ENCODE results near the gene P3H2.
"Not testable (repeated sequence)": the region's sequence is repeated elsewhere in the genome, so short reads cannot be mapped to it uniquely, and the experiment has no call there.

Gene P3H2, protein sequence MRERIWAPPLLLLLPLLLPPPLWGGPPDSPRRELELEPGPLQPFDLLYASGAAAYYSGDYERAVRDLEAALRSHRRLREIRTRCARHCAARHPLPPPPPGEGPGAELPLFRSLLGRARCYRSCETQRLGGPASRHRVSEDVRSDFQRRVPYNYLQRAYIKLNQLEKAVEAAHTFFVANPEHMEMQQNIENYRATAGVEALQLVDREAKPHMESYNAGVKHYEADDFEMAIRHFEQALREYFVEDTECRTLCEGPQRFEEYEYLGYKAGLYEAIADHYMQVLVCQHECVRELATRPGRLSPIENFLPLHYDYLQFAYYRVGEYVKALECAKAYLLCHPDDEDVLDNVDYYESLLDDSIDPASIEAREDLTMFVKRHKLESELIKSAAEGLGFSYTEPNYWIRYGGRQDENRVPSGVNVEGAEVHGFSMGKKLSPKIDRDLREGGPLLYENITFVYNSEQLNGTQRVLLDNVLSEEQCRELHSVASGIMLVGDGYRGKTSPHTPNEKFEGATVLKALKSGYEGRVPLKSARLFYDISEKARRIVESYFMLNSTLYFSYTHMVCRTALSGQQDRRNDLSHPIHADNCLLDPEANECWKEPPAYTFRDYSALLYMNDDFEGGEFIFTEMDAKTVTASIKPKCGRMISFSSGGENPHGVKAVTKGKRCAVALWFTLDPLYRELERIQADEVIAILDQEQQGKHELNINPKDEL

DNA sequence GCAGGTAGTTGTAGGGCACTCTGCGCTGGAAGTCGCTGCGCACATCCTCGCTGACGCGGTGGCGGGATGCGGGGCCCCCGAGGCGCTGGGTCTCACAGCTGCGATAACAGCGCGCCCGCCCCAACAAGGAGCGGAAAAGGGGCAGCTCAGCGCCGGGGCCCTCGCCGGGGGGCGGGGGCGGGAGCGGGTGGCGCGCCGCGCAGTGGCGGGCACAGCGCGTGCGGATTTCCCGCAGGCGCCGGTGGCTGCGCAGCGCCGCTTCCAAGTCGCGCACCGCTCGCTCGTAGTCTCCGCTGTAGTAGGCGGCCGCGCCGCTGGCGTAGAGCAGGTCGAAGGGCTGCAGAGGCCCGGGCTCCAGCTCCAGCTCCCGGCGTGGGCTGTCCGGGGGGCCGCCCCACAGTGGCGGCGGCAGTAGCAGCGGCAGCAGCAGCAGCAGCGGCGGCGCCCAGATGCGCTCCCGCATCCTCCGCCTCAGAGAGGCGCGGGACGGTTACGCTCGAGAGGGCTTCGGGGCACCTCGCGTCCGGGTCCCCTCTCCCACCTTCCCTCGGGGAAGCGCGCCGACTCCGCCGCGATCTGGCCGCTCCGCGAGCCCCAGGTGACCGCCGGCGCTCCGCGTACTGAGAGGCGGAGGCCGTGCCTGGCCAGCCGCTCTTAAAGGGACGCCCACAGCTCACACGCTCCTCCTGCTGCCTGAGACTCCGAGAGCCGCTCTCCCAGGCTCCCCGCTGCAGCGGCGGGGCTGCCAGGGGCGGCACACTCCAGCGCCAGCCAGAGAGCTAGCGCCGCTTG is at the start of gene P3H2:
Gene P3H2, minus strand, starts transcription at position 629 of the 792 bp plus-strand sequence. Its CDS starts 166 bp downstream, at position 463.
- no peak for DNase-seq (ENCODE audit: low spot score)

DNA sequence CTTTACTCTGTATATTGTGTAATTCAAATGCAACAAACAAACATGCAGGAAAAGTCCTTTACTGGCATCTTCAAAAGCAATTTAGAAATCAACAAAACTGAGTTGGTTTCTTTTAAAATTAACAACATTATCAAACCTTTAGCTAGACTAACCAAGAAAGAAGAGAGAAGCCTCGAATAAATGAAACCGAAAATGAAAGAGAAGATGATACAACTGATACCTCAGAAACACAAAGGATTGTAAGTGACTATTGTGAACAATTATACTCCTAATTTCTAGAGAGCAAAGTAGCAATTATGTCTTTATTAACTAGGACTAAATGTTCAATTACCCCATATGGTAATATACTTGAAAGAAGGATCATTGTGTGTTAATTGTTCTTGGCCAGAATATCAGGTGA is 49.2 kb upstream of the P3H2 start:
- DNase-seq (ENCODE audit: low spot score): no peak

DNA sequence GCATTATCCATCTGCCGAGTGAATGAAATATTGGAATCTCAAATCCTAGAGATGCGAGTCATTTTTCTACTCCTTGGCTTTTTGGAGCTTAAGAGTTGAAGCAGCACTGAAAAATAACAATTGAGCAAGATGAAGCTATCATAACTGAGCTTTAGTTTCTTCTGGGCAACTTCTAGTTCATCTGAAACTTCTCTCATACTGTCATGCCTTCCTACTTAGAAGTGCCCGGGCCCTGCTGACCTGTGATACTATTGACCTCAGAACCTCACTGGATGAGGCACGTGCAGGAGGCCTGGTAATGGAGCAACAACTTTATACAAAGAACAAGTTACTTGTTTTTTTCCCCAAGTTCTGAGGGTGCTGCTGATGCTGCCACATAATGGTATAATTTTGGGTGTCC is 48.5 kb upstream of the P3H2 start:
- no peak for DNase-seq (ENCODE audit: low spot score)

DNA sequence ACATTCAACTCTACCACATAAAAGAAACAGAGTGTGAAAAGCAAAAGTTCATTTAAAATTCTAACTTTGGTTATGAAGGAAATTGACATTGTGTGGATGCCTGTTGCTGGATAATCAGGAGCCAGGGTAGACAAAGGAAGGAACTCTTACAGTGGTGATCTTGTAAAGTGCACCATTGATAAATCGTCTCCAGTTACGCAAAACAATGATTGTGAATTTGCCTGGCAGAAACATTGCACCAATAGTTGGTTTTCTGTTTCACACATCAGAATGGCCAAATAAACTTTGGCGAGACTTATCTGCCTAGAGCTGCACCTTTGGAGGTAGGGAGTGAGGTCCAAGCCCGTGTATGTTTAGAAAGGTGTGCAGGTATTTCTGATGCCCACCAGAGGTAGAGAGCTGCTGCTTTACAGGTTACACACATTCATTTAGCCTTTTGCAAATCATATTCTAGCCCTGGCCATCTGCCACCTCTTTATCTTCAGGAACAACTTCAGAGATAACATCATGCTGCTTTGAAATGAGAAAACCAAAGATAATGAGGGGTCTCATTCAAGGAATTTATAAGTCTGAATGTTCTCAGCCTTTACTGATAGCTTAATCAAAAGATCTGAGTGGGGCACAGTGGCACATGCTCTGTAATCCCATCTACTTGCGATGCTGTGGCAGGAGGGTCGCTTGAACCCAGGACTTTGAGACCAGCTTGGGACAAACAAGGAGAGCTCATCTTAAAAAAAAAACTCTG is 47.4 kb upstream of the P3H2 start:
- DNase-seq (ENCODE audit: low spot score): no peak

DNA sequence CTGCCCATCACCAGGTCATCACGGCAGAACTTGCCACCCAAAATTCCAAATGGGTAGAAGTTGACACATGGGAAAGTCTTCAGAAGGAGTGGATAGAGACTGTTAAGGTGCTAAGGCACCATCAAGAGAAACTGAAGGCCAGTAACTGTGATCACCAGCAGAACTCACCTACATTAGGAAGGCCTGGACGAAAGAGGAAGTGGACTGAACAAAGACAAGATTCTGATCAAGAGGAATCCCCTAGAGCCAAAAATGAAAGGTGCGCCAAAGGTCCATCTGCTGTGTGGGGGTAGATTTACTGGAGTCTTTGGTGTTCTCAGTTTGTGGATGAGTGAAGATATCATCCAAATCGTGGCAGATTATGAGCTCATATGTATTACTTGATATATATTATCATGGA is 46.3 kb upstream of the P3H2 start:
- DNase-seq (ENCODE audit: low spot score): no peak

DNA sequence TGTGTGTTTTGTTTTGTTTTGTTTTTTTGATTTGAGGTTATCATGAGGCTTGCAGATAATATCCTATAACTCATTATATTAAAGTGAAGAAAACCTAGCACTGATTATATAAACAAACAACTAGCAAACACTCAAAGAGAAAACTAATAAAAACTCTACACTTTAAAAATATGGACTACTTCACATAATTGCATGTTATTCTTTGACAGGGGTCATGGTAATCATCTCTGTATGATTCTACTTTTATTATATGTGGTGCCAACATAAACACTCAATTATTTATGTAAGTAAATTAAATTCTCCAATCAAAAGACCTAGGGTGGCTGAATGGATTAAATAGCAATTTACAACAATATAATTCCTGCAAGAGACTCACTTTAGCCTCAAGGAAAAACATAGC is 44.6 kb upstream of the P3H2 start:
- no peak for DNase-seq (ENCODE audit: low spot score)

DNA sequence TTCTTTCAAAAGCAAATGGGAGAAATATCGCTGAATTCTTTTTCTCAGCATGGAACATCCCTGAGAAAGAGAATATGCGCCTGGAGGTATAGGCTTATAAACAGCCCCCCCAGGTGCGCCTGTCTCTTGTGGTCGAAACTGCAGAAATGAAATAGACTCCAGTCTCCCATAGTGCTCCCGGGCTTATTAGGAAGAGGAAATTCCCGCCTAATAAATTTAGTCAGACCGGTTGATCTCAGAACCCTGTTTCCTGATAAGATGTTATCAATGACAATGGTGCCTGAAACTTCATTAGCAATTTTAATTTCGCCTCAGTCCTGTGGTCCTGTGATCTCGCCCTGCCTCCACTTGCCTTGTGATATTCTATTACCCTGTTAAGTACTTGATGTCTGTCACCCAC is 41.3 kb upstream of the P3H2 start:
- not testable (repeated sequence) for DNase-seq (ENCODE audit: low spot score)

DNA sequence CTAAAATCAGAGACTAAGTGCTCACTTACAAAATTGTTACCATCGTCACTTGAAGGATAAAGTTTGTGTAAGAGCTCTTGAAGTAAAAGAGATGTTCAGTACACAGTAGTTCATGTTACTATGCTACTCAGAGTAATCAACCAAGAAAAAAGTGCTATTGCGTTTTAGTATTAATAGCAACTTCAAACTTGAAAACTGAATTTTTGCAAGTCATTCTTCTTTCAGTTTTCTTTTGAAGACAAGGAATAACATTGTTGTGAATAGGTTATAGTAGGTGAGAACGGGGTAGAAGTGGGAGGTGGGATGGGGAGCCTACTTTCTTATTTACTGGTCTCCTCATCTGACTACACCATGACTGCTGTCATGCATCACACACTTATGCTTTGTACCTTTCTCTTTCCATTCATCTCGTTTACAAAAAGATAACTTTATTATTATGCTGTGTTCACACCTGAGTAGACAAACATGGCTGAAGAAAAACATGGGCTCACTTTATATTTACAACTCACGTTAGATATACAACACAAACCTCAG is 39.3 kb upstream of the P3H2 start:
- no peak for DNase-seq (ENCODE audit: low spot score)

DNA sequence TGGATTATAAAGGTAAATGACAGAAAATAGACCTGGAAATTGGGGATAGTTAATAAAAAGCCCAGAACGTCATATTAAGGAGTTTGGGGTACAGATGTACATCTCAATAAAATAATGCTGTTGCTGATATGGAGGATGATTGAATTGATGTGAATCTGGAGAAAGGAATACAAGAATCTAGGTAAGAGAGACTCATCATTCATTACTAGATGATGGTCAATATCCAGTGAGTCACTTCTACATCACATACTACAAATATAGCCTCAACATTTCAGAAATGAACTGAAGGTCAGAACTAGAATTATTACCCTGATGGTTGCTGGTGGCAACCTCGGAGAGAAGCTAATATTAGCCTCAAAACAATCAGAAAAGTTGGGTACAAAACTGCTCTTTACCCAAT is 37.6 kb upstream of the P3H2 start:
- DNase-seq (ENCODE audit: low spot score): no peak

DNA sequence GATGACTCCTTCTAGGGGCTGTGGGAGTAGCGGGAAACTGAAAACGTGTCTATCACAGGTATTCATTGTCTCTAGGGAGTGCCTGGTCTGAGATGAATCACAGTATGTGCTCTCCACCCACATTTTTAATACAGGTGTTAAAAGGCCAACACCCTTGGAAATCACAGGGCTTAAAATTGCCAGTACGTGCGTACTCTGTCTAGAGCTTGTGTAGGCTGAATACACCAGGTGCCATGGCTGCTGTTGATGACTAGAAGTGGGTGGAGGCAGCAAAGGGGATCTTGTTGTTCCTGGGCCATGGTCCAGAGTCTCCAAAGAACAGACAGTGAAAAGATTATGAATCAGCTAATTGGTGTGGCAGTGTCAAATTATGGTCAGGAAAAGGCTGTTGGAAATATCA is 35.1 kb upstream of the P3H2 start:
- no peak for DNase-seq (ENCODE audit: low spot score)

DNA sequence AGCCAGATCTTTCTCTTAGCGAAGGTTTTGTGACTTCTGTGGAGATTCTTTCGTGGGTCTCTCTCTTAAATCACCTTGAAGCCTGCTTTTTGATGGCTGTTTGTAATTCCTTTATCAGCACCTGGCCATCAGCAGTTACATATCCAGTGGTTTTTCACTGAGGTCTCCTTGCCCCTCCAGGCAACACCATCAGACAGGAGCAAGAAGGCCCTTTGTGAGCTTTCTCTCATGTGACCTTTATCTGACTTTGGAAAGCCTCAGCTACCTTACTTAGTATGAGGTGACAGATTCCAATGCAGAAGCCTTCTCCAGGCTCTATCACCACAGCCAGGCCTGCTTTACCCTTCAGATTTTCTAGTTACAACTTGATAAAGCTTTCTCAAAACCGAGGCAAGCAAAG is 30.0 kb upstream of the P3H2 start:
- no peak for DNase-seq (ENCODE audit: low spot score)

DNA sequence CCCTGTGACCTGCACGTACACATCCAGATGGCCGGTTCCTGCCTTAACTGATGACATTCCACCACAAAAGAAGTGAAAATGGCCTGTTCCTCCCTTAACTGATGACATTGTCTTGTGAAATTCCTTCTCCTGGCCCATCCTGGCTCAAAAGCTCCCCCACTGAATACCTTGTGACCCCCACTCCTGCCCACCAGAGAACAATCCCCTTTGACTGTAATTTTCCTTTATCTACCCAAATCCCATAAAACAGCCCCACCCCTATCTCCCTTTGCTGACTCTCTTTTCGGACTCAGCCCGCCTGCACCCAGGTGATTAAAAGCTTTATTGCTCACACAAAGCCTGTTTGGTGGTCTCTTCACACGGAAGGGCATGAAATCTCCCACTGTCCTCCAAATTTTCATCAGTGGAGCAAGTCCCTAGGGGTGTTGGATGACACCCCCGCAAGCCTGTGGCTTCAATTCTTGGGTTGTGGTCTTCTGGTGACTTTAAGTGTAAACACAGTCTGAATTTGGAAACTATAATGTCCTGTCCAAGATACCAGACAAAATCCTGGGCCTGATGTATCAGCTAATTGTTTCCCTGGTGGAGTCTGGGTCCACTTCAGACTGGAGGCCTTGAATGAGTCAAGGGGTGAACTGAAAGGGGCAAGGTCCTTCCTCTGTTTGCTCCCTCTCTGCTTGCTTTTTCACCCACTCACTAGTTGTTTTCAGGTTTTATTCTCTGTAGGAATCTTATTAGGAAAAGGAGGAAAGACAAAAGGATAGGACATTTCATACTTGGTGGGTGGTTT is 29.3 kb upstream of the P3H2 start:
- not testable (repeated sequence) for DNase-seq (ENCODE audit: low spot score)

DNA sequence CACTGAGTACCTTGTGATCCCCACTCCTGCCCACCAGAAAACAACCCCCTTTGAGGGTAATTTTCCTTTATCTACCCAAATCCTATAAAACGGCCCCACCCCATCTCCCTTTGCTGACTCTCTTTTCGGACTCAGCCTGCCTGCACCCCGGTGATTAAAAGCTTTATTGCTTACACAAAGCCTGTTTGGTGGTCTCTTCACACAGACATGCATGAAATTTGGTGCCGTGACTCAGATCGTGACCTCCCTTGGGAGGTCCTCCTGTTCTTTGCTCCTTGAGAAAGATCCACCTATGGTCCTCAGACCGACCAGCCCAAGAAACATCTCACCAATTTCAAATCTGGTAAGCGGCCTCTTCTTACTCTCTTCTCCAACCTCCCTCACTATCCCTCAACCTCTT is 24.1 kb upstream of the P3H2 start:
- DNase-seq (ENCODE audit: low spot score): not testable (repeated sequence)

DNA sequence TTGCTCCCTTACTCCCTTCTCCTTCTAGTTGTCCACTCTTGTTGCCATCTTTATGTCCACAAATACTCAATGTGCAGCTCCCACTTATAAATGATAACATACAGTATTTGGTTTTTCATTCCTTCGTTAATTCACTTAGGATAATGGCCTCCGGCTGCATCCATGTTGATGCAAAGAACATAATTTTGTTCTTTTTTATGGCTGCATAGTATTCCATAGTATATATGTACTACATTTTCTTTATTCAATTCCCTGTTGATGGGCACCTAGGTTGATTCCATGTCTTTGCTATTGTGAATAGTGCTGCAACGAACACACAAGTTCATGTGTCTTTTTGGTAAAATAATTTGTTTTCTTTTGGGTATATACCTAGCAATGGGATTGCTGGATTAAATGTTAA is 21.3 kb upstream of the P3H2 start:
- DNase-seq (ENCODE audit: low spot score): no peak

DNA sequence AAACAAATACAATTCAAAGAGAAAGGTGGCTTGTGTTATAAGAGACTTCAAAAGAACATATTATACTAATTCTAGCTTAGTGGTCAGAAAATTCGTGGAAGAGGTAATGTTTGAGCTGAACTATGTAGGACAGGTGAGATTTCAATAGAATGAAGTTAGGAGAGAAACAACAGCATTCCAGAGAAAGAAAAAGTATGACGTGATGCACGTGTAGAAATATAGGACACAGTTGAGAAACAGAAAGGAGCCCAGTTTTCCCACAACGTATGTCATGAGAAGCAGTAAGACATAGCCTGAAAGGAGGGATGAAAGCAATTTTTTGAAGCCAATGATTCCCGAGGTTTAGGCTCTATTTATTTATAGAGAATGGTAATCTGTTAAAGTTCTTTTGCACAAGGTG is 18.7 kb upstream of the P3H2 start:
- DNase-seq (ENCODE audit: low spot score): no peak

DNA sequence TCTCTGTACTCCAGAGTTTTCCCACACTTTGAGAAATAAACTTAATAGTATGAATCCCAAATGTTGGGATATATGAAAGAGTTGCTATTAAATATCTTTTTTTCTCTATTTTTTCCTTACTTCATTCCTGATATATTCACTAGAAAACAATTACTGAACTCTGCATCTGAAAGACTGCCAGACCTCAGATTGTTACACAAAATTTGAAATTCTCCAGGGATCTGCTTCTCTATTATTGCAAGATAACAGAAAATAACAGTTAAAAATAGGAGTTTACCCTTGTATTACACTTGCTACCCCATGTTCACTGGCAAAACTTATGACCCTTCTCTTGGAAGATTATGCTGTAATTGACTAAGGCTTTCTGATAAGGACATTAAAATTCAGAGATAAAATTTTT is 11.7 kb upstream of the P3H2 start:
- no peak for DNase-seq (ENCODE audit: low spot score)

DNA sequence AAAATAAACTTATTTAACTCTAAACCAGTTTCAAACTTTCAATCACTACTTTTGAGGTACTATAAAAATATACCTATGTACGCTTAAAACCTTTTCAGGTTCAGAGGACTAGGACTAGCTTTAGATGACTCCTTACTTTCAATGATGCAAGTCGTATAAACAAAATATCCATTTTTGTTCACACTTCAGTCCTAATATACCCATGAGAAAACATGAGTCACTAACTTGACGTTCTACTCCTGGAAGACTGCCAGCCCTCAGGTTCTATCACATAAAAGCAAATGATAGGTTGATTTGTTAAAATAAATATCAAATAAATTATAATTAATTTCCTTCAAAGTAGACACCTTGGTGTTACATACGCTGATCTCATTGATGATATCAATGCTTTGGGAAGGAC is 10.6 kb upstream of the P3H2 start:
- DNase-seq (ENCODE audit: low spot score): no peak

DNA sequence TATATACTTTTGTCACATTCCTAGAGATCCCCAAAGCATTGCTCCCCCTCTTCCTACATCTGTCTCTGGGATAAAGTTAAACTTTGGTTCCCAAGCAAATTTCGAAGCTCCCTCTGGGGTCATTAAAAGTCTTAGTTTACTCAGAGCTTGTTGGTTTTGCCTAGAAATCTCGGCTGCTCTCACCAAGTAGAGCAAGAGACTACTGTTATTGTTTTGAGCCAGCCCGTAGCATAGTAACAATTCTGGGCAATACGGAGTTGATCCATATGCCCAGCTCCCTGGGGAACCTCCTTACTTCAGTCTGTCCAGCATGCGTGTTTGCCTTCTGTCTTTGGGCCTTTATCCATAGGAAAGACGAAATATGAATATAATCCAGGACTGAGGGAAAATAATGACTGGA is 10.0 kb upstream of the P3H2 start:
- no peak for DNase-seq (ENCODE audit: low spot score)

DNA sequence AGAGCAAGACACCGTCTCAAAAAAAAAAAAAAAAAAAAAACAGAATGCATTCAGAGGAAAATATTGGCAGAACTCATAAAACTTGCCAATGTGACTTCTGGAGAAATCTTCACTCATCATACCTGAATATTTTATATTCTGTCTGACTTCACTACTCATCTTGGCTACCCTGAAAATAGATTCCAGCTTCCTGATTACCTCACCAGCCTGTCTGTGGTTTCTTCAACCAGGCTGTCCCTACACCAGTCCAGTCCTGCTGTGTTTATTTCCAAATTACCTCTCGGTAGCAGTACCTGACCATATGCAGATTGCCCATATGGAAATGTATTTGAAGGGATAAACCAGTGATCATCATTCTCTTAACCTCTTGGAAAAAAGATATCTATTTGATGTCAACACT is 9.3 kb upstream of the P3H2 start:
- DNase-seq (ENCODE audit: low spot score): no peak

DNA sequence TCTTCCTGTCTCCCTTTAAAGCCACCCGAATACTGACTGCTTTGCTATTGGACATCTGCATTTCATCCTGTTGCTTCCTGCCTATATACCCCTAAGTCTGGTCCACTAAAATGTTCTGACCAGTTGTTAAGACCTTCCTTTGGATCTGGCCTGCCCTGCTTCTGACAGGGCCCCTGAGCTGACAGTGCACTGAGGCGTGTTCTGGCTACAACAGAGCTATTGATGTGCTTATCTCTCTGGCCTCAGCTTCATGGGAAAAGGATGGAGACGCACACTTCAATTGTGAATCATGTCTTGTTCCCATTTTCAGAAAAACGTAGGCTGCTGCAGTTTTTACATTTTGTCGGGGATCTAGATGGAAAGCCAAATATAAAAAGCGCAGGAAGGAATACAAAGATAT is 7.1 kb upstream of the P3H2 start:
- DNase-seq (ENCODE audit: low spot score): no peak

DNA sequence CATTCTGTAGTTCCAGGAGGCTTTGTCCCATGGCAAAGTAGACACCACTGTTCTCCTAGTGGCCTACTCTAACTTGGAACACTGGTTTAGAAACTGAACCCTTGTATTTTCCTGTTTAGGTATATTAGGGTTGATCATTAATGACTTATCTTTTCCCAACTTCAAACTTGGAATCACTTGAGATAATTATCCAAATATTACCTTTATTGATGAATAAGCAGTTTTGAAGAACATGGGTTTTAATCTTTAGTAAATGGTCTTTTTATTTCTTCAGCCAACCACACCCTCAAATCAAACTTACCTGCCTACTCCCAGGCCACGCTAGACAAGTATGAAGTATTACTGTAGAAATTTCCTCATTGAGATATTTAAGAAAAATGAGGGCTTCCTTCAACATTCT is 6.5 kb upstream of the P3H2 start:
- DNase-seq (ENCODE audit: low spot score): no peak
